ENCODE measurements around the gene PARD3B. TPM values are rescaled to one million over a fixed set of nuclear protein-coding genes. Genes with fewer than 3 reads are reported as not detected.

The PARD3B gene
- total RNA-seq, 1 experiment from 2014 or later: 6.4 TPM

DNA sequence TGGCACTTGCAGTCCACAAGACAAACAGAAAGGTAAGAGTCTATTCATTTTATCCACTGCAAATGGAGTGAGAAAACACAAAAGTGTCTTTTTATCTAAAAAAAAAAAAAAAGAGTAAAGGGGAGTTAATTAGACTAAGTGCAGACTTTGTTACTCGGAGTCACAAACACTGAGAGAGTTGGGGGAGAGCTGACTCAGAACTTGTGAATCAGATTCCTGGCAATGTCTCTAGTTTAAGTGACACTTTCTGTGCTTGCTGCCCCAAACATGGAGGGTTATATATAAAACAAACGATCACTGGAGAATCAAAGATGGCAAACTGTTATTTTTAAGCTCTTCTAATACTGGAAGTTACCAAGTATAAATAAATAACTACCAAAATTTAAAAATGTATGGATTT is 631.3 kb downstream of the PARD3B start:
- Histone ChIP-seq H4K5ac (ENCODE audit: insufficient read length, low read depth, low read length) (no peak overlapping the region), H4K91ac (ENCODE audit: insufficient read length, low read depth, low read length) (no peak overlapping the region), H3K14ac (ENCODE audit: insufficient read depth, low read length) (no peak overlapping the region), H2AFZ (ENCODE audit: low read length) (no peak overlapping the region), H3K4me1 (ENCODE audit: insufficient read depth, low read length) (peaks cover 2% of the 10 kb centered on the region; the same call in 1 of the 2 replicates), H3K9ac (ENCODE audit: extremely low read depth, insufficient read length, low read length) (no peak overlapping the region), H3K23ac (ENCODE audit: insufficient read length, low read depth, low read length) (no peak overlapping the region), H3K18ac (ENCODE audit: insufficient read length, low read depth, low read length) (no peak overlapping the region), H3T11ph (ENCODE audit: low read length) (no peak overlapping the region), H3K27me3 (ENCODE audit: insufficient read depth, low read length) (no peaks in the 10 kb centered on the region), H2BK15ac (ENCODE audit: low read depth, low read length) (no peak overlapping the region), H4K20me1 (ENCODE audit: control insufficient read depth, insufficient read depth, insufficient read length) (no peaks in the 10 kb centered on the region), H3K56ac (ENCODE audit: insufficient read length, low read depth, low read length) (no peak overlapping the region), H3K23me2 (ENCODE audit: insufficient read length, low read depth, low read length, poor library complexity, severe bottlenecking) (no peaks in the 10 kb centered on the region), H4K8ac (replicated peaks; ENCODE audit: insufficient read length, low read depth, low read length) (no peak overlapping the region), H3K4ac (ENCODE audit: low read depth, low read length) (no peak overlapping the region), H2AK5ac (ENCODE audit: insufficient read length, low read length) (no peak overlapping the region), H3K9me3 (ENCODE audit: control insufficient read depth, low read depth, low read length) (no peaks in the 10 kb centered on the region), H3K27ac (ENCODE audit: insufficient read length, low read depth, low read length) (no peak overlapping the region), H2BK120ac (ENCODE audit: low read depth, low read length, poor library complexity, severe bottlenecking) (no peak overlapping the region), H3K79me1 (ENCODE audit: insufficient read depth, low read depth, low read length, poor library complexity, severe bottlenecking) (no peaks in the 10 kb centered on the region), H3K79me2 (ENCODE audit: insufficient read depth, low read length) (no peaks in the 10 kb centered on the region), H2BK12ac (ENCODE audit: insufficient read length, low read depth, low read length) (no peak overlapping the region), H2BK20ac (ENCODE audit: low read depth, low read length, poor library complexity, severe bottlenecking) (no peak overlapping the region), H2BK5ac (ENCODE audit: insufficient read length, low read length) (no peak overlapping the region), H3K4me2 (ENCODE audit: insufficient read depth, insufficient read length, low read length) (no peak overlapping the region)
- H3K27me3 Mint-ChIP-seq (ENCODE audit: low read depth): no peaks in the 10 kb centered on the region
- H3K4me3 Mint-ChIP-seq: no peak overlapping the region
- no CpG with 5 or more reads among the region's 2 CpGs for WGBS (ENCODE audit: extremely low coverage, insufficient read length, low lambda C conversion rate)
- H3K36me3 Mint-ChIP-seq (ENCODE audit: insufficient read depth in 1 of 3, low read depth in 3 of 3): no peaks in the 10 kb centered on the region
- H3K4me1 Mint-ChIP-seq: peaks cover 8 to 13% of the 10 kb centered on the region in 2 experiments
- TF ChIP-seq CTCF (conservative IDR thresholded peaks at IDR 0.05): no peak
- no peak for DNase-seq
- H3K9me3 Mint-ChIP-seq: no peaks in the 10 kb centered on the region
- no peak overlapping the region for H3K27ac Mint-ChIP-seq

Data from H9 (cell line).